GM12872 (cell line): Measurements from ENCODE around the gene DYNC2H1.

Source experiments
- TF ChIP-seq, protein P1 (sequence below): IDR thresholded peaks from 3 replicates; pipeline ENCODE4 v1.5.1; 2011; ENCODE audit warnings: low read depth, mild to moderate bottlenecking, low read length, moderate library complexity; ENCODE audit not compliant: insufficient read depth

Gene DYNC2H1

DNA sequence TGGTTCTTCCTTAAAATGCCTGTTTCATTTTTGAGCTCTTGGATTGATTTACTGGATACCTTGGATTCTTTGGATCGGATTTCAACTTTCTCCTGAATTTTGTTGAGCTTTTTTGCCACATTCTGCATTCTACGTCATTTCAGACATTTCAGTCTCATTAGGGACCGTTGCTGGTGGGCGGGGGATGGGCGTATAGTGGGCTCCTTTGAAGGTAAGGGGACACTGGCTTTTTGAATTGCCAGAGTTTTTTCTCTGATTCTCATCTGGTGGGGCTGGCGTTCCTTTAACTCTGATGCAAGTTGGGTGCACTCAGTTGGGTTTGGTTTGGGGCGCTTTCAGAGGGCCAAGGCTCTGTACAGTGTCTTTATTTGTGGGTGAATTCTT lies 216.5 kb downstream of the DYNC2H1 start:
- TF ChIP-seq, protein P1, sequence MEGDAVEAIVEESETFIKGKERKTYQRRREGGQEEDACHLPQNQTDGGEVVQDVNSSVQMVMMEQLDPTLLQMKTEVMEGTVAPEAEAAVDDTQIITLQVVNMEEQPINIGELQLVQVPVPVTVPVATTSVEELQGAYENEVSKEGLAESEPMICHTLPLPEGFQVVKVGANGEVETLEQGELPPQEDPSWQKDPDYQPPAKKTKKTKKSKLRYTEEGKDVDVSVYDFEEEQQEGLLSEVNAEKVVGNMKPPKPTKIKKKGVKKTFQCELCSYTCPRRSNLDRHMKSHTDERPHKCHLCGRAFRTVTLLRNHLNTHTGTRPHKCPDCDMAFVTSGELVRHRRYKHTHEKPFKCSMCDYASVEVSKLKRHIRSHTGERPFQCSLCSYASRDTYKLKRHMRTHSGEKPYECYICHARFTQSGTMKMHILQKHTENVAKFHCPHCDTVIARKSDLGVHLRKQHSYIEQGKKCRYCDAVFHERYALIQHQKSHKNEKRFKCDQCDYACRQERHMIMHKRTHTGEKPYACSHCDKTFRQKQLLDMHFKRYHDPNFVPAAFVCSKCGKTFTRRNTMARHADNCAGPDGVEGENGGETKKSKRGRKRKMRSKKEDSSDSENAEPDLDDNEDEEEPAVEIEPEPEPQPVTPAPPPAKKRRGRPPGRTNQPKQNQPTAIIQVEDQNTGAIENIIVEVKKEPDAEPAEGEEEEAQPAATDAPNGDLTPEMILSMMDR: no peak

GRCh38 chr11:103326070-103326794 lies 217.0 kb downstream of the DYNC2H1 start:
- TF ChIP-seq, protein P1: peak; percentile 86

DNA sequence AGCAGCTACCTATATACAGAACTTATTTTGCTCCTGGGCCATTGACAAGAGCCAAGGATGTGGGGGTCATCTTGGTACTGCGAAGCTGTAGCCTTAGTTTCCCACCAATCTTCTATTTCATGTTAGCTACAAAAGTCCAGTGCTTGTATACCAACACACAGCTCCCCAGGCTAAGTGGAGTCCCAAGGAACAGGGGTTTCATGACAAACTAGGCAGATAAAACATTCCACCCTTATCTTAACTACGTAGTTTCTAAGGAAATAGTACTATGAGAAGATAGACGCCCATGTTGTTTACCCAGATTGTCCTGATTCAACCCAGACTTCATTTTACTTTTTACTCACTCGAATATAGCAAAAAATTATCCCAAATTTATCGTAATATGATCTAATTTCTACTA lies 218.5 kb downstream of the DYNC2H1 start:
- TF ChIP-seq, protein P1: no peak

DNA sequence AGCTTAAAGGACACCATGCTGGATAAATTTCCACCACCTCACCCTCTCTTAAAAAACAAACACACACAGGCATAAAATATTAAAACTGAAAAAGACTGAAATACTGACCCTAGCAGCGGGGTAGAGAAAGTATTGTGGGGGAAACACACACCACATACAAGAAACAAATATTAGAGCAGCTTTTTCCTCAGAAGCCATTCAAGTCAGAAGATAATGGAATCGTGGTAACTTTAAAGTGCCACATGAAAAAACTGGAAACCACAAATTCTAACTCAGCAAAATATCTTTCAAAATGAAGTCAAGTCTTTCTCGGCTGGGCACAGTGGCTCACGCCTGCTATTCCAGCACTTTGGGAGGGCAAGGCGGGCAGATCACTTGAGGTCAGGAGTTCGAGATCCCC lies 223.2 kb downstream of the DYNC2H1 start:
- TF ChIP-seq, protein P1: no peak

GRCh38 chr11:103338621-103339484 lies 229.6 kb downstream of the DYNC2H1 start:
- TF ChIP-seq, protein P1: 0 out of 3 replicates have a peak, but pooled peaks have one; percentile 3

- TF ChIP-seq, protein P1: no peak
Measured at GRCh38 chr11:103339485-103339857, 230.2 kb downstream of the DYNC2H1 start.

- TF ChIP-seq, protein P1: no peak
Measured at GRCh38 chr11:103340956-103341355, 231.7 kb downstream of the DYNC2H1 start.
